Stimulated activated CD4-positive, alpha-beta T cell treated with anti-CD3 and anti-CD28 coated beads, Interleukin-12 subunit alpha, Interleukin-12 subunit beta, amount 100 ng/mL, for 48 hours (primary cell): ENCODE data around the gene MVP.
"Not testable (repeated sequence)": the region's sequence is repeated elsewhere in the genome, so short reads cannot be mapped to it uniquely, and the experiment has no call there.

ENCODE experiments used
- DNase-seq, 3 donors: peaks; one replicate each; pipeline ENCODE4 v3.0.0-alpha.2; 2020; ENCODE audit warnings: low read depth in 2 of 3, low spot score in 1 of 3

The MVP gene

DNA sequence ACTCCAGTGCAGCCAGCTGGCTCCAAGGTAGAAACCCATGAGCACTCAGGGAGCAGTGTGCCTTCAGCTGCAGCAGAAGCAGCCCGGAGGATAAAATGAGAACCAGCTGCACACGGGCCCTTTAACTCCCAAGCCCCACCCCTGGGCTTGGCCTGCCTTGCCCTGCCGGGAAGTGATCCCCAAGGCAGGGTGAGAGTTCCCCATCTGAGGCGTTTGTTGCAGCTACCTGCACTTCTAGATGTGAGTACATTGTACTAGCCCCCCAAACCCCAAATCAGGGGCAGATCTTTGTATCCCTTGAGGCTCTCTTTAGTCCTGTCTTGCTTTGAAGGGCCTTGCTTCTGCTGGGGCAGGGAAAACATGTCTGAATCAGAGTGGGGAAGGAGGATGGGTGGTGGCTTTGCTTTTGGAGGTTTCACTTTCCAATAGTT is at the start of gene MVP:
MVP (plus strand) TSS at position 192 of the 431 bp plus-strand sequence. CDS start 10,088 bp downstream, outside the sequence.
- DNase-seq: no peak

GRCh38 chr16:29772330-29772729 is 47.9 kb upstream of the MVP start:
- not testable (repeated sequence) for DNase-seq

- DNase-seq: no peak
These were observed 45.5 kb upstream of the MVP start for GRCh38 chr16:29774730-29775129.

DNA sequence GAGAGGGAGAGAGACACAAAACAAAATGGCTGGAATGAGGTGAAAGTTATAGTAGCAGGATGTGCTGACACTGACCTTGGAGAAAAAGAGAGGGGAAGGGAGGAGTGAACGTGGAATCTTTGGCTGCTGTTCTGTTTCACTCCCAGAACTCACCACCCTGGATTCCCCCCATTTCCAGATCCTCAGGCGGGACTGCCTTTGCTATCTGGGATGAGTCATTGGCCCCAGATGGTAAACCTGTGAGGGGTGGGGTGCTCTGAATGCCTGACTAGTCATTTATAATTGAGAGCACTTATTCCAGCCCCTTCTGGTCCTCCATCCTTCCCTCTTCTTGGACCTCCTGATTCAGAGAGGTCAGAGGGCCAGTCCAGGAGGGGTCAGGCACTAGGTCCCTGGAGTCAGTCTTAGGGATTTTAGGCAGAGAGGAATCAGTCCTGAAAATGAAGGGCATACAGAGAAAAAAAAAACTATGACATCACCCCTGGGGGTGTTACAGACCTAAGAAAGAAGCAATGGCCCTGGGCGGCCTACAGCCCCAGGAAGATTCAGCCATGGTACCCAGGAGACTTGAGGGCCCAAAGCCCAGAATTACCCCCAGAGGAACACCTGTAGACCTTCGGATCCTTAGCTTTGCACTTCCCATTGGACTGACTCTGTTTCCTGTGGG is 44.4 kb upstream of the MVP start:
- DNase-seq: no peak

GRCh38 chr16:29777576-29778350 is 42.5 kb upstream of the MVP start, which contains the start of gene ZG16:
Gene ZG16, plus strand, starts transcription at chr16:29778256. Its CDS starts 1,011 bp downstream, at chr16:29779267.
- DNase-seq: no peak

DNA sequence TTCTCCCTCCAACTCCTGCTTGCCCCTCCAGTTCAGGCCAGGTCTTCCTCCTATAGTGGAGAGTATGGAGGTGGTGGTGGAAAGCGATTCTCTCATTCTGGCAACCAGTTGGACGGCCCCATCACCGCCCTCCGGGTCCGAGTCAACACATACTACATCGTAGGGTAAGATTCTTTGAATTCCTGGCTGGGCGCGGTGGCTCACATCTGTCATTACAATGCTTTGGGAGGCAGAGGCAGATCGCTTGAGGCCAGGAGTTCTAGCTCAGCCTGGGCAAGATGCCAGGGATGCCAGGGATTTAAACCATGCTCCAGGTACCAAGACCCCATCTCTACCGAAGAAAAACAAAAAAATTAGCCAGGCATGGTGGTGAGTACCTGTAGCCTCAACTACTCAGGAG is 40.8 kb upstream of the MVP start:
- no peak for DNase-seq

GRCh38 chr16:29783094-29783953 is 36.9 kb upstream of the MVP start:
- not testable (repeated sequence) for DNase-seq

DNA sequence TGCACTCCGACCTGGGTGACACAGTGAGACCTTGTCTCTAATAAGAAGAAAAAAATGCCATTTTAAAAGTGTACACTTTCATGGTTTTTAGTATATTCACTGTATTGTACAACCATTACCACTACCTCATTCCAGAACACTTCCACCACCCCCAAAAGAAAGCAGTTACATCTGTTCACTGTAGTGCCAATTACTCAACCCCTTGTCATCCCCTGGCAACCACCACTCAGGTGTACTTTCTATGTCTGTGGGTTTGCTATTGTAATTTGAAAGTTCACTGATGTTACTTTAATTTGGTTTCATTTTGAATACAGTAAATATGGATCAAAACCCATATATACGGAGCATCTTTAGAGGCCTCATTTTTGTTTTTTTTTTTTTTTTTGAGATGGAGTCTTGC is 36.1 kb upstream of the MVP start:
- DNase-seq: no peak

GRCh38 chr16:29784901-29785500 is 35.3 kb upstream of the MVP start:
- peak; percentile 65 to 76 (median 75) for DNase-seq

- not testable (repeated sequence) for DNase-seq
These were observed 33.1 kb upstream of the MVP start for GRCh38 chr16:29787155-29787554.

DNA sequence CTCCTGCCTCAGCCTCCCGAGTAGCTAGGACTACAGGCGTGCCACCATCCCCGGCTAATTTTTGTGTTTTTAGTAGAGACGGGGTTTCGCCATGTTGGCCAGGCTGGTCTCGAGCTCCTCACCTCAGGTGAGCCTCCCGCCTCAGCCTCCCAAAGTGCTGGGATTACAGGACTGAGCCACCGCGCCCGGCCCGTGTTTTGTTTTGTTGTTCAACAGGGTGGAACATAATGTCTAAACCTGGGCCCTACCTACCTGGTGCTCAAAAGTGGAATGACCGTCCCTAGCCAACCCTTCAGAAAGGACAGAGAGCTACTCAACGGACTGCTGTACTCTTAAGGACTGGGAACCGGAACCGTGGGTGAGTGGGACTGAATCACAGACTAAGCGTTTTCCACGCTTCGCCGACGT is 30.5 kb upstream of the MVP start:
- no peak for DNase-seq

DNA sequence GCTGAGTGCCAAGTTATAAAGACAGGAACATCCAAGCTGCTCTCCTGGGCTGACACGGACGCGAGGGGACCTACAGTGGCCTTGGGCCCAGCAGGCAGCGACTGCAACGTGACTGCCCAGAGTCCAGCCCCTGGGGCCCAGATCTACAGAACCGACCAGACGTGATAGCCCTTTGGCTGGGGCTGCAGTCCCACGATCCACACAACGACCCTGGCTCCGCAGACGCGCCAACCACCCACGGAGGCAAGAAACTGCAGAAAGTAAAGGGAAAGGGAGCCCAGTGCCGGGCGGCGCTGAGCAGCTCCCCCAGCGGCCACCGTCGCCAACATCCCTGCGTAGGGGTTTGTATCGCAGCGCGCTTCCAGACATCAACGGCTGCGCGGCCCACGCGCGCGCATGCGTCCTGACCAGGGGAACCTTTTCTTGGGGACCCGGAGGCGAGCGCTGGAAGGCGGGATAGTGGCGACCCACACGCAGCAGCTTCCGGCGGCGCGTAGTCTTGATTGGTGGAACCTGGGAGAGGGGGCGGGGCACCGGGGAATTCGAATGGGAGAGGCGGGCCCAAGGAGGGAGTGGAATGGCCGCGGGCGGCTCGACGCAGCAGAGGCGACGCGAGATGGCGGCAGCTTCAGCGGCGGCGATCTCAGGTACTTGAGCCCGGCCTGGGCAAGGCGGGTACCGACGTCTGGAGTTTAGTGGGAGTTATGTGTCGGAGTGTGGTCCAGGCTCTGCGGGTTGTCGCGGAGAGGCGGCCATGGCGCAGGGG is 29.9 kb upstream of the MVP start, which contains the start of gene KIF22:
KIF22 (plus strand) TSS at position 569 of the 766 bp plus-strand sequence; CDS start at position 578, 9 bp downstream.
- peak; percentile 100 for DNase-seq

- no peak for DNase-seq
These were observed 29.1 kb upstream of the MVP start for GRCh38 chr16:29790949-29791844.

DNA sequence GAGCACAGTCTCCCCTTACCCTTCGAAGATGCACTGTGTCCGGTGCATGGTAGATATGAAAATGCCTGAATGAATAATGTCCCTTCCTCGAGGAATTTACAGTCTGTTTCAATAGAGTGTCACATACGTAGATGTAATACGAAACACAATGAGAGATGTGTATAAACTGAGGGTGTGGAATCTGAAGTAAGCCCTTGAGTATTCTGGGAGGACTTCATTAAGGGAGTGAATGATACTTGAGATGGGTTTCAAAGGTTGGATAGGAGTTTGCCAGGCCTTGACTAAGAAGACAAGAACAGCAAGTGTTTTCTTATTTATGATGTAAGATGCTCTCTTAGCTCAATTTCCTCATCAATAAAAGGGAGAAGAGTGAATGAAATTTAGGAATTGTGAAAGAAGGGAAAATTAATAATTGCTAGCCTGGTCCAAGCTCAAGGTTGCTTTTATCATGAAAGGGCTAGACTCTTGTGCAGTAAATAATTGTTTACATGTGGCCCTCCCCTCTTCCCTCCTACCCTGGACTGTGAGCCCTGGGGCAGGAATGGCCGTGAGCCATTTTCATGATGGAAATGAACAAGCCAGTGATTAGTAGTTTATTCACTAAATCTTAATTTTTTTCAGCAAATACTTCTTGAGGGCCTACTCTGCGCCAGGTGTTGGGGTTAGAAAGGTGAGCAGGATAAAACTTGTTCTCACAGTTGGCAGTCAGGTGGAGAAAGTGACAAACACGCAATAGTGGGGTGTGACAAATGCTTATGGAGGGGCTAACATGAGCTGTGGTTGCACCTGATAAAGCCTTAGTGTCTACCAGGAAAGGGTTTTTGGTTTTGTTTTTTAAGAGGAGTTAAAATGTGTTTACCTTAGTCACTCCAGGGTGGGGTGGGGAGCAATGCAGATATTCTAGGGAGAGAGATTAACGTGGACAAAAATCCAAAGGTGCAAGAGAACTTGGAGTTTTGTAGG is 28.1 kb upstream of the MVP start:
- DNase-seq: no peak

- not testable (repeated sequence) for DNase-seq
These were observed 27.1 kb upstream of the MVP start for GRCh38 chr16:29793153-29793552.

GRCh38 chr16:29794231-29794710 is 26.0 kb upstream of the MVP start:
- no peak for DNase-seq

- no peak for DNase-seq
These were observed 17.8 kb upstream of the MVP start for GRCh38 chr16:29802416-29802935.

- no peak for DNase-seq
These were observed 16.2 kb upstream of the MVP start for GRCh38 chr16:29804020-29804419.
